Measurements from ENCODE around the gene ARMC10.
"Not testable (repeated sequence)": the region's sequence is repeated elsewhere in the genome, so short reads cannot be mapped to it uniquely, and the experiment has no call there.

ARMC10 gene

GRCh38 chr7:103129702-103130549, 55.0 kb downstream of the ARMC10 start:
- no peak for DNase-seq

GRCh38 chr7:103130901-103131624, 56.1 kb downstream of the ARMC10 start:
- no peak for DNase-seq

GRCh38 chr7:103132995-103133688, 58.2 kb downstream of the ARMC10 start:
- DNase-seq = no peak

- DNase-seq = no peak
Measured at GRCh38 chr7:103134836-103135554, 60.1 kb downstream of the ARMC10 start.

- DNase-seq = no peak
Measured at GRCh38 chr7:103140061-103140460, 65.1 kb downstream of the ARMC10 start.

- DNase-seq = no peak
Measured at GRCh38 chr7:103140685-103141084, 65.7 kb downstream of the ARMC10 start.

GRCh38 chr7:103141753-103142404, 66.9 kb downstream of the ARMC10 start:
- DNase-seq = no peak

- DNase-seq = no peak
Measured at GRCh38 chr7:103142494-103142893, 67.6 kb downstream of the ARMC10 start.

GRCh38 chr7:103143868-103144267, 68.9 kb downstream of the ARMC10 start:
- no peak for DNase-seq

- not testable (repeated sequence) for DNase-seq
Measured at GRCh38 chr7:103144754-103145153, 69.8 kb downstream of the ARMC10 start.

GRCh38 chr7:103148131-103148993, 73.4 kb downstream of the ARMC10 start:
- DNase-seq = no peak
